Fibroblast of pulmonary artery (primary cell): Measurements from ENCODE around the gene CPLX1.
A peak's percentile ranks its signal among the peaks of the same experiment; 100 is the strongest.

Experiments
- DNase-seq: peaks from one replicate; pipeline ENCODE4 v3.0.0-alpha.2; 2010; ENCODE audit warnings: low read depth
- H3K4me3 ChIP-seq: replicated peaks from 2 replicates; pipeline ENCODE4 v1.5.1; 2011; ENCODE audit warnings: low read depth, mild to moderate bottlenecking, control low read depth, low read length, moderate library complexity
- TF ChIP-seq, protein P1 (sequence below): IDR thresholded peaks from 2 replicates; pipeline ENCODE4 v1.5.1; 2011; ENCODE audit warnings: mild to moderate bottlenecking, control low read depth, low read length, inconsistent platforms; ENCODE audit errors: missing control alignments

CPLX1 gene

GRCh38 chr4:825971-826330 lies at the start of gene CPLX1:
TSS of gene CPLX1 (minus strand) at chr4:826129. CDS start at chr4:824522, 1,607 bp downstream.
- no peak for DNase-seq
- peak within 1 kb of the TSS; percentile 7 for H3K4me3 ChIP-seq
- TF ChIP-seq, protein P1, sequence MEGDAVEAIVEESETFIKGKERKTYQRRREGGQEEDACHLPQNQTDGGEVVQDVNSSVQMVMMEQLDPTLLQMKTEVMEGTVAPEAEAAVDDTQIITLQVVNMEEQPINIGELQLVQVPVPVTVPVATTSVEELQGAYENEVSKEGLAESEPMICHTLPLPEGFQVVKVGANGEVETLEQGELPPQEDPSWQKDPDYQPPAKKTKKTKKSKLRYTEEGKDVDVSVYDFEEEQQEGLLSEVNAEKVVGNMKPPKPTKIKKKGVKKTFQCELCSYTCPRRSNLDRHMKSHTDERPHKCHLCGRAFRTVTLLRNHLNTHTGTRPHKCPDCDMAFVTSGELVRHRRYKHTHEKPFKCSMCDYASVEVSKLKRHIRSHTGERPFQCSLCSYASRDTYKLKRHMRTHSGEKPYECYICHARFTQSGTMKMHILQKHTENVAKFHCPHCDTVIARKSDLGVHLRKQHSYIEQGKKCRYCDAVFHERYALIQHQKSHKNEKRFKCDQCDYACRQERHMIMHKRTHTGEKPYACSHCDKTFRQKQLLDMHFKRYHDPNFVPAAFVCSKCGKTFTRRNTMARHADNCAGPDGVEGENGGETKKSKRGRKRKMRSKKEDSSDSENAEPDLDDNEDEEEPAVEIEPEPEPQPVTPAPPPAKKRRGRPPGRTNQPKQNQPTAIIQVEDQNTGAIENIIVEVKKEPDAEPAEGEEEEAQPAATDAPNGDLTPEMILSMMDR, result no peak

DNA sequence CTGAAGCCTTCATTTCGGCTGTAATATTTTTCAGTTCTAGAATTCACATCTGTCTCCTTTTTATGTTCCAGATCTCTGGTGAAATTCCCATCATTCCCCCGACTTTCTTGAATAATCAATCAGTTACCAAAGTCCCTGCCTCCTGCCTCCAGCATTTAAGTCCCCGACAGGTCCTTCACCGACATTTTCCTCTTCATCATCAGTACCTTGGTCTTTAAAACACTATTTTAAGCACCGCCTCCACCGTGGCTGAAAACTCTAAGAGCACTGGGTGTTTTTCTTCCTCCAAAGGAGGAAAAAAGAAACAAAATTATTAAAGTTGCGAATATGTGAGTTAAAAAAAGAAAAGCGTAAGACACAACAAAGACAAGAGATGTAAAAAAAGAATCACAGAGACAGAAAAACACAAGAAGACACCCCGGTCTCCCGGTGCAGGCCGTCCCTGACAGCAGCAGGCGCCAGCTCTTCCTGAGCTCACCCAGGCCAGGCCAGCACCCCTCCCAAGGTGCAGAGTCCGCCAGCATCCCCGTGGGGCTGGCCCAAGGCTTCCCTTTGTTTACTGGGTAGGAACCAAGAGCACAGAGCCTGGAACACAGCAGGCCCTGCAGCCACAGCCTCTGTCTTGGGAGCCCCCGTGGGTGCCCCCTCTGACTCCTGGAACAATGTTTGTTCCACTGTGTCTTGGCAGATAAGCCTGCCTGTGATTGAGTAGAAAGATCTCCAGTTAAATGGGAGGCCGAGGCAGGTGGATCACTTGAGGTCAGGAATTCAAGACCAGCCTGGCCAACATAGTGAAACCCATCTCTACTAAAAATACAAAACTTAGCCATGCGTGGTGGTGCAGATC lies 49.3 kb upstream of the CPLX1 start:
- TF ChIP-seq, protein P1, result no peak
- H3K4me3 ChIP-seq, result no peak overlapping the region
- no peak for DNase-seq

DNA sequence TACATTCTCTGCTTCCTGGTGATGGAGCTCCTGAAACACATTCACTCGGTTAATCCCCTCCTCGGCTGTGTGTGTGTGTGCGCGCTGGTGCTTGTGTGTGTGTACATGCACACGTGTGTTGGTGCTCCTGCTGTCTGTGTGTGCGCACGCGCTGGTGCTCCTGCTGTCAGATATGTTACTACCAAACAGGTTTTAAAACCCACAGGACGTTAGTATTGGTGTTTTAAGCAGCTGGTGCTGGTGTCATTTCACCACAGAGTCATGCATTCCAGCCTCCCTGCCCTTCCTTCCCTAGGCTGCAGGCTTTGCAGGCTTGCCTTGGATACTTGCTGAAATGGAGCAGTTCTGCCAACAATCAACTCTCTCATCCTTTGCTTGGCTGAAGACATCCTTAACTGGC lies 48.1 kb upstream of the CPLX1 start:
- TF ChIP-seq, protein P1, result no peak
- DNase-seq, result no peak
- no peak overlapping the region for H3K4me3 ChIP-seq

DNA sequence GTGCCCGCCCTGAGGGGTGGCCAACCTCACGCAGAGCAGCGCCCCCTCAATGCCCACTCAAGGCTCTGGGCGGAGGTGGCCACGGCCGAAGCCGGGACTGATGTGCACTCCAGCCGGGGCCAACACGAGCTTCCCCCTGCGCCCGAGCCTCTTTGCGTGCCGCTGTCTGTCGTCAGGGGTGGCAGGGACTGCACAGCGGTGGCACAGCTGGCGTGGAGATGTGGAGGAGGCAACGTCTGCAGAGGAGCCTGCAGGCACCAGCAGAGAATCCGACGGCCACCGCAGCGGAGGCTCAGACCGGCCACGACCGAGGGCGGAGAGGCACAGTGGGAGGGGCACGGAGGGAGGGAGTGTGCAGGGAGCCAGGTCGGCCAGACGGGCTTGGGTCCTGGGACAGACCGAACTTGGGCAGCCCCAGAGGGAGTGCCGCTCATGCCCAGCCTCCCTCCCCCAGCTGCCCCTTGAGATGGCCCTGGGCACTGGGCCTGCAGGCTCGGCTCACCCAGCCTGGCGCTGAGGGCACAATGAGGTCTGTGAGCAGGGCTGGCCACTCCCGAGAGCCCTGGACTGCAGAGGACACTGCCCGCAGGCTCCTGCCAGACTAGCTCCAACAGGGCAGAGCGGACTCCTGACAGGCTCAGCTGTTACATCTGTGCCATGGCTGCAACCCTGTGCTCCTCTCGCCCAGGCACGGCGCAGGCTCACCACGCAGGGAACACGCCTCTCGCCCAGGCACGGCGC lies 46.5 kb upstream of the CPLX1 start:
- no peak for DNase-seq
- H3K4me3 ChIP-seq, result no peak overlapping the region
- TF ChIP-seq, protein P1, result no peak

DNA sequence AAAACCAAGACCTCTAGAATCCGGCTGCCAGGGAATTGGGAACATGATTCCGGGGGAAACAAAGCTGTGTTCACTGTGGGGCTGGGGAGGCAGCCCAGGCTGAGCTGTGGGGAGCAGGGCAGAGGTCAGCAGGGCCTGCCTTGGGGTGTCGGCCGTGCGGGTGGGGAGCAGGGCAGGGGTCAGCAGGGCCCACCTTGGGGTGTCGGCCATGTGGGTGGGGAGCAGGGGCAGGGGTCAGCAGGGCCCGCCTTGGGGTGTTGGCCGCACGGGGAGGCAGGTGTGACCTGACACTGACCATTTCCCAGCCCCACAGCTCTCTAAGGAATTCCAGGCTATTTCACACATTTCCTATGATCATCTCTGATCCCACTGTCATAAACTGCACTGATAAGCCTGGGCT lies 45.6 kb upstream of the CPLX1 start:
- DNase-seq, result no peak
- H3K4me3 ChIP-seq, result no peak overlapping the region
- TF ChIP-seq, protein P1, result no peak

DNA sequence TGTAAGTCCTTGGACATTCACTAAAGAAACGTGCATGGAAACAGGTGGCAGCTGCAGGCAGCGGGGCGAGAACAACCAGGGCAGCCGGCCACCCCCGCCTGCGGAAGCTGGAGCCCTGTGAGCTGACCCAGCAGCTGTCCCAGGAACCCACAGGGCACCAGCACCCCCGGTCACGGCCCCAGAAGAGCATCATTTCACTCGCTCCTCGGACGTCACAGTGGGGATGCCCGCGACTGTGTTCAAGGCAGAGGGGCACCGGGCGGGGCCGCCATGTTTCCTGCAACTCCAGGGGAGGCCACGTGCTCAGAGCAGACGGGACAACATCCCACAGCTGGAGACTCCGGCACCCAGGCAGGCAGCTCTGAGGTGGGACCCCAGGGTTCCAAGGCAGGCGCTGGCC lies 45.0 kb upstream of the CPLX1 start:
- TF ChIP-seq, protein P1, result no peak
- H3K4me3 ChIP-seq, result no peak overlapping the region
- no peak for DNase-seq

DNA sequence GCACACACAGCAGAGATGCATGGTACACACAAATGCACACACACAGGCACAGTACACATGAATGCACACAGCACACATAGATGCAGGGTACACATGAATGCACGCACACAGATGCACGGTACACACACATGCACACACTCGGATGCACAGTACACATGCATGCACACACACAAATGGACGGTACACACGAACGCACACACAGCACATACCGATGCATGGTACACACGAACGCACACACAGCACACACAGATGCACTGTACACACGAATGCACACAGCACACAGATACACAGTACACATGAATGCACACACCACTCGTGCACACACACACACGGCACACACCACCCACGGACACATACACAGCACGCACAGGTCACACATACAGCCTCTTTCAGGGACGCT lies 43.8 kb upstream of the CPLX1 start:
- no peak overlapping the region for H3K4me3 ChIP-seq
- TF ChIP-seq, protein P1, result no peak
- no peak for DNase-seq
